Fibroblast of lung (primary cell): Measurements from ENCODE around the gene RNFT2. TPM values are rescaled to one million over a fixed set of nuclear protein-coding genes. Genes with fewer than 3 reads are reported as not detected.
"Not testable (repeated sequence)": the region's sequence is repeated elsewhere in the genome, so short reads cannot be mapped to it uniquely, and the experiment has no call there.

Experiments
- DNase-seq, 2 donors: peaks; one replicate each; pipeline versions ENCODE4 v3.0.0 to v3.0.0-alpha.2; 2010; ENCODE audit warnings: low read depth in 2 of 2
- H2AFZ ChIP-seq: 2 replicates; pipeline ENCODE4 v1.5.1; 2012; ENCODE audit warnings: low read length, control low read depth, inconsistent platforms
- H3K27ac ChIP-seq: 2 replicates; pipeline ENCODE4 v1.5.1; 2011; ENCODE audit warnings: low read length, control low read depth; ENCODE audit not compliant: insufficient read depth
- H3K27me3 ChIP-seq: 2 replicates; pipeline ENCODE4 v1.5.1; 2011; ENCODE audit warnings: mild to moderate bottlenecking, low read length; ENCODE audit not compliant: control insufficient read depth, insufficient read depth
- H3K36me3 ChIP-seq: 2 replicates; pipeline ENCODE4 v1.5.1; 2011; ENCODE audit warnings: low read length; ENCODE audit not compliant: control insufficient read depth, insufficient read depth
- H3K4me1 ChIP-seq: 2 replicates; pipeline ENCODE4 v1.5.1; 2011; ENCODE audit warnings: low read length; ENCODE audit not compliant: control insufficient read depth, insufficient read depth; ENCODE audit errors: extremely low read depth
- H3K4me2 ChIP-seq: 2 replicates; pipeline ENCODE4 v1.5.1; 2011; ENCODE audit warnings: low read length, control low read depth; ENCODE audit not compliant: insufficient read depth; ENCODE audit errors: extremely low read depth
- H3K4me3 ChIP-seq, 4 experiments: fragments of 200-600 bp in 1 of 4; sonication (generic) in 1 of 4; replicated peaks in 1 of 4; 2 replicates each; pipeline ENCODE4 v1.5.1; 2011 to 2016; ENCODE audit warnings: low read length in 4 of 4, low read depth in 3 of 4, mild to moderate bottlenecking in 3 of 4, control low read depth in 2 of 4, inconsistent platforms in 1 of 4, mixed read lengths in 1 of 4; ENCODE audit not compliant: insufficient read depth in 1 of 4; ENCODE audit errors: control extremely low read depth in 1 of 4
- H3K79me2 ChIP-seq: 2 replicates; pipeline ENCODE4 v1.5.1; 2012; ENCODE audit warnings: mild to moderate bottlenecking, low read length, inconsistent platforms; ENCODE audit not compliant: control insufficient read depth, insufficient read depth
- H3K9ac ChIP-seq: 2 replicates; pipeline ENCODE4 v1.5.1; 2011; ENCODE audit warnings: mild to moderate bottlenecking, low read length, control low read depth; ENCODE audit not compliant: insufficient read depth
- H3K9me3 ChIP-seq: 2 replicates; pipeline ENCODE4 v1.5.1; 2012; ENCODE audit warnings: low read depth, low read length; ENCODE audit not compliant: control insufficient read depth, insufficient read depth
- H4K20me1 ChIP-seq: 2 replicates; pipeline ENCODE4 v1.5.1; 2011; ENCODE audit warnings: low read length; ENCODE audit not compliant: control insufficient read depth, insufficient read depth; ENCODE audit errors: extremely low read depth
- EZH2 ChIP-seq: IDR thresholded peaks from 2 replicates; pipeline ENCODE4 v1.5.1; 2012; ENCODE audit warnings: low read length, control low read depth, mild to moderate bottlenecking; ENCODE audit errors: missing control alignments
- polyA plus RNA-seq, 2 donors: library from polyadenylated mRNA; depleted of rRNA in 1 of 2; stranded (reverse) in 1 of 2; unstranded in 1 of 2; fragments of >200 nt; gene quantifications; 2 replicates each; pipeline ENCODE4 v1.2.1, GENCODE V29; 2011 to 2012; ENCODE audit warnings: missing spikeins in 1 of 2
- total RNA-seq: library from RNA; depleted of rRNA; stranded (reverse); fragments of >200 nt; gene quantifications from 2 replicates; pipeline ENCODE4 v1.2.1, GENCODE V29; 2014
- TF ChIP-seq, protein P1 (sequence below), 2 donors: IDR thresholded peaks in 1 of 2; conservative IDR thresholded peaks in 1 of 2; 1 replicate in 1 of 2; 2 replicates in 1 of 2; pipeline ENCODE4 v1.5.1; 2011 to 2012; ENCODE audit warnings: low read length in 2 of 2, control low read depth in 1 of 2, inconsistent platforms in 1 of 2, low read depth in 1 of 2, mild to moderate bottlenecking in 1 of 2

Gene RNFT2
- total and polyA plus RNA-seq, 2 donors (not counting 1 experiment from before 2014, with no cell fraction given), result 0.95 to 3.1 TPM

DNA sequence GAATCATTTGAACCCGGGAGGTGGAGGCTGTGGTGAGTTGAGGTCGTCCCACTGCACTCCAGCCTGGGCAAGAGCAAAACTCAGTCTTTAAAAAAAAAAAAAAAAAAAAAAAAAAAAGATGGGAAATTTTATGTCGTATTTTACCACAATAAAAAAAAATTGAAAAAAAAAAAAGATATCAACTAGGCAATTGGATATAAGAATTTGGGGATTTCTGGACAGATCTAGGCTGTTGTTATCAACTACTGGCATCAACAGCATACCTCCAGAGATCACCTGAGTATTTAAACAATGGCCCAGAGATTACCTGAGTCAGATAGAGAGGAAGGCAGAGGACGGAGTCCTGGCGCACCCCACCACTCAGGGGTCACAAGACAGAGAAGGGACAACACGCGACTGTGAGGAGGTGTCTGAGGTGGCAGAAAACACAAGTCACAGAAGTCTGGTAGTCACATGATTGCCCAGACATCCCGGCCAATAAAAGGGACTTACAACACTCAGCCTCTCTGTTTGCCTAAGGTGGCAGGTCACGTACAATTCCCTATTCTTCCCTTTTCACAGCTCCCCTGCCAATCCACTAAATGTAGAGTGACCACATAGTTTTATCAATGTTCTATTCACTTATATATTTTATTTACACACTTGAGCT, 2.0 kb upstream of the RNFT2 start:
- no peak for TF ChIP-seq EZH2
- no peak overlapping the region for H2AFZ ChIP-seq
- H3K9ac ChIP-seq, result no peak overlapping the region
- H3K27me3 ChIP-seq, result no peaks in the 10 kb centered on the region
- H3K36me3 ChIP-seq, result no peaks in the 10 kb centered on the region
- peak overlapping the region; percentile 73 to 93 (median 84) for H3K4me3 ChIP-seq
- H4K20me1 ChIP-seq, result no peaks in the 10 kb centered on the region
- H3K9me3 ChIP-seq, result no peaks in the 10 kb centered on the region
- no peaks in the 10 kb centered on the region for H3K4me1 ChIP-seq
- H3K27ac ChIP-seq, result no peak overlapping the region
- no peak for DNase-seq
- H3K4me2 ChIP-seq, result peak overlapping the region; percentile 92
- H3K79me2 ChIP-seq, result peaks cover 28% of the 10 kb centered on the region

- H4K20me1 ChIP-seq, result no peaks in the 10 kb centered on the region
- H3K9me3 ChIP-seq, result no peaks in the 10 kb centered on the region
- peak overlapping the region; percentile 72 for H3K9ac ChIP-seq
- no peaks in the 10 kb centered on the region for H3K27me3 ChIP-seq
- peak overlapping the region; percentile 73 to 93 (median 84) for H3K4me3 ChIP-seq
- H3K27ac ChIP-seq, result peak overlapping the region; percentile 75
- no peak for DNase-seq
- TF ChIP-seq EZH2, result no peak
- TF ChIP-seq, protein P1, sequence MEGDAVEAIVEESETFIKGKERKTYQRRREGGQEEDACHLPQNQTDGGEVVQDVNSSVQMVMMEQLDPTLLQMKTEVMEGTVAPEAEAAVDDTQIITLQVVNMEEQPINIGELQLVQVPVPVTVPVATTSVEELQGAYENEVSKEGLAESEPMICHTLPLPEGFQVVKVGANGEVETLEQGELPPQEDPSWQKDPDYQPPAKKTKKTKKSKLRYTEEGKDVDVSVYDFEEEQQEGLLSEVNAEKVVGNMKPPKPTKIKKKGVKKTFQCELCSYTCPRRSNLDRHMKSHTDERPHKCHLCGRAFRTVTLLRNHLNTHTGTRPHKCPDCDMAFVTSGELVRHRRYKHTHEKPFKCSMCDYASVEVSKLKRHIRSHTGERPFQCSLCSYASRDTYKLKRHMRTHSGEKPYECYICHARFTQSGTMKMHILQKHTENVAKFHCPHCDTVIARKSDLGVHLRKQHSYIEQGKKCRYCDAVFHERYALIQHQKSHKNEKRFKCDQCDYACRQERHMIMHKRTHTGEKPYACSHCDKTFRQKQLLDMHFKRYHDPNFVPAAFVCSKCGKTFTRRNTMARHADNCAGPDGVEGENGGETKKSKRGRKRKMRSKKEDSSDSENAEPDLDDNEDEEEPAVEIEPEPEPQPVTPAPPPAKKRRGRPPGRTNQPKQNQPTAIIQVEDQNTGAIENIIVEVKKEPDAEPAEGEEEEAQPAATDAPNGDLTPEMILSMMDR (conservative IDR thresholded peaks at IDR 0.05 in 1 of 2, IDR thresholded peaks at IDR 0.05 in 1 of 2; ENCODE audit: low read depth in 1 of 2, low read length in 2 of 2), result no peak
- peak overlapping the region; percentile 80 for H2AFZ ChIP-seq
- H3K79me2 ChIP-seq, result peaks cover 24% of the 10 kb centered on the region
- H3K4me1 ChIP-seq, result no peaks in the 10 kb centered on the region
- no peaks in the 10 kb centered on the region for H3K36me3 ChIP-seq
- peak overlapping the region; percentile 92 for H3K4me2 ChIP-seq
Measured at GRCh38 chr12:116736962-116737773, 947 bp upstream of the RNFT2 start.

GRCh38 chr12:116739381-116739887, 1.3 kb downstream of the RNFT2 start:
- H4K20me1 ChIP-seq, result no peaks in the 10 kb centered on the region
- H2AFZ ChIP-seq, result no peak overlapping the region
- no peaks in the 10 kb centered on the region for H3K27me3 ChIP-seq

GRCh38 chr12:116742787-116743186, 4.7 kb downstream of the RNFT2 start:
- not testable (repeated sequence) for H3K9ac ChIP-seq, H3K36me3 ChIP-seq, H3K4me1 ChIP-seq, H3K4me3 ChIP-seq, DNase-seq, H3K27ac ChIP-seq, H3K27me3 ChIP-seq, H3K9me3 ChIP-seq, H4K20me1 ChIP-seq, H2AFZ ChIP-seq, H3K4me2 ChIP-seq, H3K79me2 ChIP-seq

More at GRCh38 chr12:116739381-116739887, 1.3 kb downstream of the RNFT2 start:
- Histone ChIP-seq H3K4me1 (no peaks in the 10 kb centered on the region), H3K27ac (no peak overlapping the region), H3K4me3 (no peak overlapping the region), H3K4me2 (no peak overlapping the region), H3K79me2 (peaks cover 22% of the 10 kb centered on the region), H3K36me3 (no peaks in the 10 kb centered on the region), H3K9ac (no peak overlapping the region), H3K9me3 (no peaks in the 10 kb centered on the region)
- DNase-seq, result no peak
- no peak for TF ChIP-seq EZH2
- TF ChIP-seq, protein P1 (conservative IDR thresholded peaks at IDR 0.05 in 1 of 2, IDR thresholded peaks at IDR 0.05 in 1 of 2; ENCODE audit: low read depth in 1 of 2, low read length in 2 of 2), result no peak
